Activated naive CD4-positive, alpha-beta T cell treated with Interleukin-2 at 50 U/mL for 16 hours (primary cell): ENCODE measurements around the gene LPCAT2.

ENCODE experiments used
- DNase-seq: peaks from one replicate; pipeline ENCODE4 v3.0.0-alpha.2; 2020

LPCAT2 gene

DNA sequence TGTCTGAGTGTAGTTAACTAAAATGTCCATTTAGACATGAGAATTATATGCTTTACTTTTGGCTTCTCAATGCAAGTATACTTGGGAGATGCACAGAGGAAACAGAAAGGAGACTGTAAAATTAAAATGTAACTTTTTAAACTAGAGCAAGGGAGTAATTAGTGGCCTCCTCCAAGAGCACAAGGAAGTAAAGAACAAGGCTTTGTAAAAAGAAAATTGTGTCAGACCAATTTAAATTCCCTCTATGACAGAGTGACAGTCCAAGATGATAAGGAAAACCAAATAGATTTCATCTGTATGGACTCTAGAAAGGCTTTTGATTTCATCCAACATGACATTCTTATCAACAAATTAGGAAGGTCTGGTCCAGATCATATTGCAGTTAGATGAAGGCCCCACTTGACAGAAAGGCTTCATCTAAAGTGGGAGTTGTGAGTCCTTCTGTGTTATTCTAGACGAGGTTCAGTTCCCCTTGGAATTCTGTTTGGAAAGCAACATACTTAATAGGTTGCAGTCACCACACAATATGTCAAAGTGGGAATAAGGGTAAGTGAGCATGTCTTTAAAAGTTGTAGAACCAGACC is 51.2 kb downstream of the LPCAT2 start:
- no peak for DNase-seq

DNA sequence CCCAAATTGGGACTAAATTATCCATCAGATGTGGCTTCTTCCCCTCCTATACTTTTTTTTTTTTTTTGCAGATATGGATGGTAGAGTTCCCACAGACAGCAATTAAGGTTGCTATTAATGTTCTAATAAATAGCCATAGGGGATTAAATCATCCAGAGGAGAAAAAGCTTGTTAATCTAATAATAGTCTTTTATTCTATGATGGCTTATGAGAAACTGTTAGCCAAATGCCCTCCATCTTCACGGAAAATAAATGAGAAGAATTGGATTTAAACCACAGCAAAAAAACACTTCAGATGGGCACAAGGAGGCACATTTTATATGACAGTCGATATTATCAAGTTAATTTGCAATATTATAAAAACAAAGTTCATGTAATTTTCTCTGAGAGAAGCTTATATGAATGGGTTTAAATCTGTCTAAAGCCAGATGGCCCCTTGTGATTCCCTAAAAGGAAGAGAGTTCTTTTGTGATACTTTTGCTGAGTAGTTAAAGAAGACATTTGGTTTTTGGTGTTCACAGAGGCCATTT is 52.5 kb downstream of the LPCAT2 start:
- DNase-seq = no peak

DNA sequence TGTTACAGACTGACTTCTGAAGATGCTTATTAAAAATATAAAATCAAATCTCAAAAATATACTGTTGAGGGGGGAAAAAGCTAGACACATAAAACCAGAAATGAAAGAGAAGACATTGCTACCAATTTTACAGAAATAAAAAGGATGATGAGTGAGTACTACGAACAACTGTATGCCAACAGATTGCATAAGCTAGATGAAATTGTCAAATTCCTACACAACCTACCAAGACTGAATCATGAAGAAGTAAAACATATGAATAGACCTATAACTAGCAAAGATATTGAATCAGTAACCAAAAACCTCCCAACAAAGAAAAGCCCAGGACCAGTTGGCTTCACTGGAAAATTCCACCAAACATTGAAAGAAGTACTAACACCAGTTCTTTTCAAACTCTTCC is 54.1 kb downstream of the LPCAT2 start:
- DNase-seq = no peak

DNA sequence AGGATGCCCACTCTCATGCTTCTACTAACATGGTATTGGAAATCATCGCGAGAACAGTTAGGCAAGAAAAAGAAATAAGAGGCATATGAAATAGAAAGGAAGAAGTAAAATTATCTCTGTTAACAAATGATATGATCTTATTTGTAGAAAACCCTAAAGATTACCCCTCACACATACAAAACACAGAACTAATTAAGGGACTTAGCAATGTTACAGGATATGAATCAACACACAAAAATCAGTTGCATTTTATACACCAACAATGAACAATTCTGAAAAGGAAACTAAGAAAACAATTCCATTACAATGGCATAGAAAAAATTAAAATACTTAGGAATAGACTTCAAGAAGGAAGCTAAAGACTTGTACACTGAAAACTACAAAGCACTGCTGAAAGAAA is 54.9 kb downstream of the LPCAT2 start:
- no peak for DNase-seq

DNA sequence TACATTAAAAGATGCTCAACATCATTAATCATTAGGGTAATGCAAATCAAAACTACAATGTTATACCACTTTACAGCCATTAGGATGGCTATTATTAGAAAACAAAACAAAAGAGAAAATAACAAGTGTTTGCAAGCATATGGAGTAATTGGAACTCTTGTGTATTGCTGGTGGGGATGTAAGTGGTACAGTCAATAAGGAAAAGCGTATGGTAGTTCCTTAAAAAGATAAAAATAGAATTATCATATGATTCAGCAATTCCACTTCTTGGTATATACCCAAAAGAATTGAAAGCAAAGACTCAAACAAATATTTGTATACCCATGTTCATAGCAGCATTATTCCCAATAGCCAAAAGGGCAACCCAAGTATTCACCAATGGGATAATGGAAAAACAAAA is 56.2 kb downstream of the LPCAT2 start:
- no peak for DNase-seq

DNA sequence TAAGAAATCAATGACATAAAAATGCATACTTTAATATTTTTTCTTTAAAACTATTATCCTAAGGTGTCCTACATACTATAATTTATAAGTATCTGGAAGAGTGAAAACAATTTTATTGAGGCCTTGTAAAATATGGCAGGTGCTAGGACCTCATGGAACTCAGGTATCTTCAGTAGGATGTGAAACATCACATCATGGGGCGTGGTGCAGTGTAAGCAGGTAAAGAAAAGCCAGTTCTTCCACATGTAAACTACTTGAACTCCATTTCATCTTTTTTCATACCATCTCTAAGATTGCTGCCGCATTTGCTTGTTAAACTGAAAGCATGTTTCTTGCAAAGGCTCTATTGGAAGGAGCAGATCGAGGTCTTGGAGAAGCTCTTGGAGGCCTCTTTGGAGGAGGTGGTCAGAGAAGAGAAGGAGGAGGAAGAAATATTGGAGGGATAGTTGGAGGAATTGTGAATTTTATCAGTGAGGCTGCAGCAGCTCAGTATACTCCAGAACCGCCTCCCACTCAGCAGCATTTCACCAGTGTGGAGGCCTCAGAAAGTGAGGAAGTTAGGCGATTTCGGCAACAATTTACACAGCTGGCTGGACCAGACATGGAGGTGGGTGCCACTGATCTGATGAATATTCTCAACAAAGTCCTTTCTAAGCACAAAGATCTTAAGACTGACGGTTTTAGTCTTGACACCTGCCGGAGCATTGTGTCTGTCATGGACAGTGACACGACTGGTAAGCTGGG is 57.7 kb downstream of the LPCAT2 start, which contains the start of gene CAPNS2:
CAPNS2 (plus strand) TSS at position 253 of the 744 bp plus-strand sequence; CDS start at position 326, 73 bp downstream.
- no peak for DNase-seq

DNA sequence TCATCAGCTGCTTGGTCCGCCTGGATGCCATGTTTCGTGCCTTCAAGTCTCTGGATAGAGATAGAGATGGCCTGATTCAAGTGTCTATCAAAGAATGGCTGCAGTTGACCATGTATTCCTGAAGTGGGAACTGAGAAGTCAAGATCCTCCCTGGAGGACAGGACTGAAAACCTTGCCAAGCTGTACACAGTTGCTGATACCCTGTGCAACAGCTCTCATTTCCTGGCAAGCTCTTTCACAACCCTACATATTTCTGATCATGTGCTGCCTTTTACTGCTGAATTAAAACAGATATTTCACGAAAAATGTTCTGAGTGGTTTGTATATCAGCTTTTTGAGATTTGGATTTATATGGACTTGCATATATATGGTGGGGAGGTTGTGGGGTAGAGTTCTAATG is 58.5 kb downstream of the LPCAT2 start:
- no peak for DNase-seq

DNA sequence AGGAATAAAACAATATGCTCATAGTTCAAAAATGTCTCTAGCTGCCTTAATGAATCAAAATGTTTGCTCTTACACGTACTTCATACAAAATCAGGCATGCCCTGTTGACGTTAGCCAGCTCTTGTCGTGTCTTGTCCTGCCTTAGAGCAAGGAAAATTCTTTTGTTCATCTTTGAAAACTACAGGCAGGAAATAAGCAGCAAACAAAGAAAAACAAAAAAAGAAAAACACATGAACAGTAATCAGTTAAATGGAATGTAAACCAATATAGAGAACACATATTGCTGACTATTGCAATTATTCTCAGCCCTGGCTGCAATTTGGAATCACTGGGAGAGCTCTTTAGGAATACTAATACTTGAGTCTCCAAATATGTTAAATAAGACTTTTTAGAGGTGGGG is 59.3 kb downstream of the LPCAT2 start:
- DNase-seq = no peak

DNA sequence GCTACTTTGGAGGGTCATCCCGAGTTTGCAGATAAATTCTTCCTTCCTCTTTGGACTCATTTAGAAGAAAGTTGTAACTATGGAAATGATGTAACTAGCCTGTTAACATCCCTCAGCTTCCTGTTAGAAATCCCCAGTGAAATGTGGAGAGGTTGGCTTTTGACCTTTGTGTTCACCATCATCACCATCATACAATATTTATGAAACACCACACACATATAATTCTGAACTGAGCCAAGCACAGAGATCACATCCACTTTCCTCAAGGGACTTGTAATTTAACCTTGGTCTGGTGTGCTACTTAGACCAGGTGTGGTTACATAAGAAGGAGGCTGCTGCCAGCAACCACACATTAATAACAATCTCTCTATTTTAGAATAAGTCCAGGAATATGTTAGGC is 60.2 kb downstream of the LPCAT2 start:
- DNase-seq = no peak

DNA sequence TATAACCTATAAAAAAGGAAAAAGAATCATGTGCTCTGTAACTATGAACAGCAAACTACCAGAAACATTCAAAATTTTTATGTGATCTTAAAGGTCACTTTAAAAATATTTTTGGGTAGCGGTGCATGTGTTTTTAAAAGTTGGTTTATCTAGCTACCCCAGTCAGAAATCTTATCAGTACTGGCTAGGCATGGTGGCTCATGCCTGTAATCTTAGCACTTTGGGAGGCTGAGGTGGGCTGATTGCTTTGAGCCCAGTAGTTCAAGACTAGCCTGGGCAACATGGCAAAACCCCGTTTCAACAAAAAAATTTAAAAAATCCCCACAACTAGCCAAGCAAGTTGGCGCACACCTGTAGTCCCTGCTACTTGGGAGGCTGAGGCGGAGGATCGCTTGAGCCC is 61.3 kb downstream of the LPCAT2 start:
- no peak for DNase-seq

DNA sequence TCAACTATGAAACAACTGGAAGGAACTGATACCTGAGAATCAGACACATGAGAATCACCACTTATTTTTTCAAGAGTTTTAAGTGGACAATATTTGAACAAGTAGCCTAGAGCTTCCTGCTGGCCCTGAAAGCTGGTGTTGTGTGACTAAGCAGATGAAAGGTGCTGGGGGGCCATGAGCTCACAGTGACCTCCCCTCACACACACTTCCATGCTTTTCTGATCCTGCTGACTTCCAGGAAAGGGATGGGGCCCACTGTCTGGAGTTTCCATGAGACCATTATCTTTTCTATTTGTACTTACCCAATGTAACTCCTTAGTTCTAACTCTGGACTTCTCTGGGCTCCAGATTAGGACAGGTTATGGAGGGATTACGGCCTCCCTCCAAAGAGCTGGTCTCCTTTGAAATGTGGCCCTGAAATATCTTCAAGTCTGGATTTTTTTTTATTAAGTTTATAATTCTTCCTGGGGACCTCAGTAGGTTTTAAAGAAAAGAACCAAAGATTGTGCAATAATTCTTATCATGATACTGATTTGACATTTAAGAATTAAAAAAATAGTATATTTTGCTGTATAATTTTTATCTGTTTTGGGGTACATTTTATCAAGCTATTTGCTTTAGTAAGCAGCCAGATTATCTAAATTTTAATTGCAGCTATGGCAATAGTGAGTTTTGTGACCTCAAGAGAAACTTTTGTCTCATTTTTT is 62.5 kb downstream of the LPCAT2 start:
- no peak for DNase-seq

DNA sequence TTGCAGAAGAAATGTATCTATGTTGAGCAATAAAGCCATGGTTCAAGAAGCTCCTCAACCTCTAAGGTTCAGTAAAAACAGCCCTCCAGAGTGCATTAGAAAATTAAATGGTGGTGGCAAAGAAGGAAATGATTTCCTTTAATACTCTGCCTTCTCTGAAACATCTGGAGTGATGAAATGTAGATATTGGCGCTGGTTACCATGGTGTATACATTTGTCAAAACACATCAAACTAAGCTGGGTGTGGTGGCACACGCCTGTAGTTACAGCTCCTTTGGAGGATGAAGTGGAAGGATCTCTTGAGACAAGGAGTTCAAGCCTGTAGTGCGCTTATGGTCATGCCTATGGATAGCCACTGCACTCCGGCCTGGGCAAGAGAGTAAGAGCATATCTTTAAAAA is 63.6 kb downstream of the LPCAT2 start:
- DNase-seq = no peak

DNA sequence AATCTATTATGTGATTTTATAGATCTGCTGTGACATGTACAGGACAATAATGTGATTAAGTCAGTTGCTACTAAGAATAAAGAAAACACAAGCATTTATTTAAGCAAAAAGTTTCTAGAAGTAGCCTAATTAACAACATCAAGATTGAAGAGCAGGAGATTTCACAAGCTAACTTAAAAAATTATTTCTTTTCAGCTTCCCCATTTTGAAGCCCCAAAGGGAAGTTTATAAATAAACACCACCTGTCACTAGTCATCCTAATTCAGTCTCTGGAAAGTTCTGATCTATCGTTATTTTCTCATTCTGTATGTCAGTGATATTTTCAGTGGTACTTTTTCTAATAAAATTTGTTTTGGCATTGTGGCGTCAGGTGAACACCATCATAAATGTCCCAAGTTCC is 65.9 kb downstream of the LPCAT2 start:
- no peak for DNase-seq

DNA sequence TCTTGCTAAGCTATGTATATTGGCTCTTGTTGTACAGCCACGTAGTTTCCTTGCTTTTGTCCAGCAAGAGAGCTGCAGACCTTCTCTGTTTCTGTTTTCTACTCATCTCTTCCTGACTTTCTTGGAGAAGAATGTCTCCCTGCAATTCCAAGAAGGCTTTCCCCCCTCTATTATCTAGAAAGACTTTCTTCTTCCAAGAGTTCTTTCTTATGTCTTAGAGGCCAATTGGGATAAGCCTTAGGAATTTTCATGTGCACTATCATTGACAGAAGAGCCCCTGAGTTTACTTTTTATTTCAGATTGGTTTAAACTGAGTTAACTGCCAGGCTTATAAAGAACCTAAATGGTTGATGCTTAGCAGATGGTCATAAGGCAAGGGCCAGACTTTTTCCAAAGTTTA is 66.6 kb downstream of the LPCAT2 start:
- DNase-seq = no peak

DNA sequence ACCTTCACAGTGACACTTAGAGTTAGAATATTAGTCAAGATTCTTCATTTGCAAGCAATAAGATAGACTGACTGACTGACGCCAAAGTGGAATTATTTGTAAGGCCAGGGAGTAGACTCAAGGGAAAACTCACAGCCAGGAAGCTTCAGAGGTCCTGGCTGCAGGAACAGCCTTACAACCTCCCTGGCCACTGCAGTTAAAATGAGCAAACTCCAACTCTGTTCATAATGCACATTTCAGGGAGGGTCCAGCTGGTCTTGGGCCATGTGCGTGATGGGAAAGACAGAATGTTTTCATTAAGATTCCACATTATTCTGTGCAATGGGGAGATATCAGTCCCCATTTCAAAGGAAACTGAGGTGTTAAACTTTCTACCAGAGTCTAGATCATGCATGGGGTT is 67.5 kb downstream of the LPCAT2 start:
- DNase-seq = no peak

DNA sequence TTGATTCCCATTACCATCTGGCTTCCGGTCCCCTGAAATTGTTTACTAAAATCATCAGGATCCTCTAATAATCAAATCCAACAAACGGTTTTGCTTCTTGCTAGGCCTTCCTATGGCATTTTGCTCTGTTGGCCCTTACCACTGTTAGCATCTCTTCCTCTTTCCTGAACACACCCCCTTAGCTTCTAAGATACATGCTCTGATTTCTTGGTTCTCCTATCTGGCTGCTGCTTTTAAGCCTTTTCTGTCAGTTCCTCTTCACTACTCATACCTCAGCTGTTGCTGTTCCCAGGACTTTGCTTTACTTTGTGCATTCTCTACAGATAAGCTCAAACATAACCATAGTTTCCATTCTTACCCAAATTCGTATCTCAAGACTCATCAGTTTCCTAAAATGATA is 69.0 kb downstream of the LPCAT2 start:
- DNase-seq = no peak

DNA sequence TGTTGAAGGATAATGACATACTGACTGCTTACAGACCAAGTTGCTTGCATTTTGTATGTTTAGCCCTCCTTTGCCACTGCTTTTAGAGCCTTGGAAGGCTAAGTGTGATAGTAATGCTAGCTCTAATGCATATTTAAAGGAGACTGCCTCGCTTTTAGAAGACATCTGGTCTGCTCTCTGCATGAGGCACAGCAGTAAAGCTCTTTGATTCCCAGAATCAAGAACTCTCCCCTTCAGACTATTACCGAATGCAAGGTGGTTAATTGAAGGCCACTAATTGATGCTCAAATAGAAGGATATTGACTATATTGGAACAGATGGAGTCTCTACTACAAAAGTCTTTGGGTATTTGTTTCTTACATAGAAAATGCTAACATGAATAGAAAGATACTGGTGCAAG is 76.8 kb downstream of the LPCAT2 start:
- DNase-seq = no peak

DNA sequence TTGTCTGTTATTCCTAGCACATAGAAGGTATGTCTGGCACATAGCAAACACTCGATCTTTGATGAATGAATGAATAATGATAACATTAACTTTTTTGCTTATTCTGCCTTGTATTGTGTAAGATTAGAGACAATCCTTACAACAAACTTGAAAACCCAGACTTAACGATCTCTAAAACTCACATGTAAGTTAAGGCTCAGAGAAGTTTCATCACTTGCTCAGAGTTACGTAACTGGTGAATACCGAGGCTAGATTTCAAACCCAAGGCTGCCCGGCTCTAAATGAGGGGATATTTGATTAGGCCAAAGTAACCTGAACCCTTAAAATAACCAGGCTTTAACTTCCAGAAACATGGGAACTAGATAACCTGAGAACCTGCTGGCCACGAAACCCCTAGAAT is 79.9 kb downstream of the LPCAT2 start:
- no peak for DNase-seq

DNA sequence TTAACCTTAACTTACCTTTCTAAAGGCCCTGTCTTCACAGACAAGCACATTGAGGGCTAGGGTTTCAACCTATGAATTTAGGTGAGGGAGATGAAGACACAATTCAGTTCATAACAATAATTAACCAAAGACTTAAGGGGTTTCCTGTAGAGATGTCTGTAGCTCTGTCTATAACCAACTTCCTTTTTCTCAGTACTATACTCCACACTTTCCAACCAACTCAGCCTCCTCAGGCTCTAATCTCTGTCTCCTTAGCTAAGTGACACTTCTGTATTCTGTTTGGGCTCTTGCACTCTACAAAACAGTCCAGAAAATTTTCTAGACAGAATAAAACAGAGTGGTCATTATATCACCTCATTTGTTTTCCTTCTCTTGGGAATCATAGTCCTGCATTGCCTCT is 83.4 kb downstream of the LPCAT2 start:
- DNase-seq = no peak

DNA sequence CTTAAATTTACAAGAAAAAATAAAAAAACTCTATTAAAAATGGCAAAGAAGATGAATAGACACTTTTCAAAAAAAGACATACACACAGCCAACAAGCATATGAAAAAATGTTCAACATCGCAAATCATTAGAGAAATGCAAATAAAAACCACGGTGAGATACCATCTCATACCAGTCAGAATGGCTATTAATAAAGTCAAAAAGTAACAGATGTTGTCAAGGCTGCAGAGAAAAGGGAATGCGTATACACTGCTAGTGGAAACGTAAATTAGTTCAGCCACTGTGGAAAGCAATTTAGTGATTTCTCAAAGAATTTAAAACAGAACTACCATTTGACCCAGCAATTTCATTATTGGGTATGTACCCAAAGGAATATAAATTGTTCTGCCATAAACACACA is 89.1 kb downstream of the LPCAT2 start:
- no peak for DNase-seq

DNA sequence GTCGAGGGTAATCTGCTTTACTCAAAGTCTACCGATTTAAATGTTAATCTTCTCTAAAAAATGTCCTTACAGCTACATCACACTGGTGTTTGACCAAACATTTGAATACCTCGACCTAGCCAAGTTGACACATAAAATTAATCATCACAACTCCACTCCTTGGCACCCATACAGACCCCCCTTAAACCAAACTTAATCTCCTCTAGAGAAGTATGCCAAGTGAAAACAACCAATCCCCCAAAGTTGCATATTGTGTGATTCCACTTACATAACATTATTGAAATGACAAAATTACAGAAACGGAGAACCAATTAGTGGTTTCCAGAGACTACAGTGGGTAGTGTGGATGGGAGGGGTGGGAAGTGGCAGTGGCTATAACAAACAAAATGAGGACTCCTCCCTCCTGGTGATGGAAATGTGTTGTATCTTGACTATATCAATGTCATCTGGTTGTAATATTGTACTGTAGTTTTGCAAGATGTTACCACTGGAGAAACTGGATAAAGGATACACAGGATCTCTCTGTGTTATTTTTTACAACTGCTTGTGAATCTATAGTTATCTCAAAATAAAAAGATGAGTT is 97.0 kb downstream of the LPCAT2 start:
- DNase-seq = no peak

DNA sequence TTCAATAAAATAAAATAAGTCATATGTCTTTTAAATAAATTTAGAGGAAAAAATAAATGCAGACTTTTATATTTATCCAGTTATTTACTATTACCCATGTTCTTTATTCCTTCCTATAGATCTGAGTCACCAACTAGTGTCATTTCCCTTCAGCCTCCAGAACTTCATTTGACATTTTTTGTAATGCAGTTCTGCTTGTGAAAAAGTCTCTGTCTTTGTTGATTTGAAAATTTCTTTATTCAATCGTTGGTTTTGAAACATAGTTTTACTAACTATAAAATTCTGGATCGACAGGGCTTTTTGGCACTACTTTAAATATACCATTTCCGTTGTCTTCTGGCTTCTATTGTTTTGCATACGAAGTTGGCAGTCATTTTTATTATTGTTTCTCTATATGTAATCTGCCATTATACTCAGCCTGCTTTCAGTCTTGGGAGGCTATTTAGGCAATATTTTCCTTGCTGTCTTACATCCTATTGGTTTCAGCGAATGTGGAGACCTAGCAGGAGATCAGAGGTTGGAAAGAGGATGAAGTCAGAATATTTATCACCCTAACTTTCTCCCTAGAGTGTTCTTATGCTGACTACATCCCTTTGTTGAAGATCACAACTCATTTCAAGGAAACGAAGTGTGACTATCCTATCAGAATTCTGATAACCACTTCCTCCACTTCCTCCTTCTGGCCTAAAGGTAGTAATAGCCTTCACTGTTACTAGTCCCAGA is 104.9 kb downstream of the LPCAT2 start:
- no peak for DNase-seq

DNA sequence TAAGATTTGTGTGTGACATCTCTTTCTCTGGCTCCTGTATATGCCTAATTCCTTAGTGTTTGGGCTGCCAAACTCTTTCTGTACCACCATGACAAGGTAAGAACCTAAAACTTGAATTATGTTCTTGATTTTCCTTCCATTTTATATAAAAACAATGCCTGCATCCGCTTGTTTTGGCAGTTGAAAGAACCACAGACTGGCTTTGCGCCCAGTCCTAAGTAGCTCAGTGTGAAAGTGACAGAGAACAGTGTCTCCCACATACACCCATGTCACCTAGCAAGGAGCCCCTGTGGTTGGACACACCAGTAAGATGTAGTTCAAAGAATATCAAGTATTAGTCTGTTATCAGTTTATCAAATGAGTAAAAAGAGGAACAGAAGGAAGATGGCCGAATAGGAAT is 106.2 kb downstream of the LPCAT2 start:
- no peak for DNase-seq
